ENCODE results near the gene KRTAP13-2. TPM values are rescaled to one million over a fixed set of nuclear protein-coding genes. Genes with fewer than 3 reads are reported as not detected.

The KRTAP13-2 gene
- total RNA-seq, 1 experiment from 2014 or later = not detected

DNA sequence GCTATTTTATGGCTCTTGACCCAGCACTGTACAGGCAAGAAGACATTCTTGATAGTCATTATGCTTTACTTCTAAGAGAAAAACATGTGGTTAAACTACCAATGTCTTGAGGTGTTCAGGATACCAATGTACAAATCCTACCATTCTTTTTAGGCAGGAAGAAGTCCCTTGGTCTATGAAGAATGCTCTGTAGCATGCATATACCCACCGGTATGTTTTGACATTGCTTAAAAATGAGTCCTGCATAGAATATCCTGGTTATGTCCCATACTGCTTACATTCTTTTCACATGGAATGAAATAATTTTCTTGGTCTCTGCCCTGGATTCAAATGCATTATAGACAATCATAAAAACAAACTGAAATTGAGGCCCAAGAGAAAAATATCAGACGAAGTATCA is 39.4 kb downstream of the KRTAP13-2 start:
- CTCF ChIA-PET = no interaction called here

DNA sequence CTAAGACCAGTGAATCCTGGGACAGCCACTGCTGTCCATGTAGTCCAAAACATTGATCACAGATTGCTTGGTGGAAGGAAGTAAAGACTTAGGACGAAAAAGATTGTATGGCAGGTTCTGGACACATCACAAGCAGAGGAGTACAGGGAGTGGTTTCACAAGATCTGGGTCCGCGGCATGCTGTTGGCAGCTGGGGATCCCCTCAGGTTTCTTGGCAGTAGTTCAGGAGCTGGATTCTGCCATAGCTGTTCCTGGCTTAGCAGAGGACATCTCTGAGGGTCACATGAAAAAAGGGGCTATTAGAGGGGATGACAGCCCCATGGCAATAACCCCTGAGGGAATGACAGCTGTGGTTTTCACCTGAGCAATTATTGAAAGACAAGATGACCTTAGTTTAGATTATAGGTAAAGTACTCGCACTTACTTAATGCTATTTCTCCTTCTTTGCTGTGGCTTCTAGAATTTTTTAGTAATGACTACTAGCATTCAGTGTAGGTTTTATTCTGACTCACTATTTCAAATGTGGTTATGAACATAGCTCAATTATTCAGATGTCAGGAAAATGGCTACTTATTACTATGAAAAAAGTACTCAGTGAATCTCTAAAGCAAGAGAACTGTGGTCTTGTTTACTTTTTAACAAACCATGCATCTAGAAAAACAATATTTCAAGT is 42.7 kb downstream of the KRTAP13-2 start:
- no peaks in the 10 kb centered on the region for H3K36me3 ChIP-seq (ENCODE audit: low read depth)
- ChIA-PET POLR2A (ENCODE audit: unreplicated experiment) (interaction anchor here (0.7 kb wide), 1 partner anchor 44 kb away, joined by 3 read pairs; no protein-coding TSS in a partner anchor), CTCF (no interaction called here)
- no peaks in the 10 kb centered on the region for H3K9me3 ChIP-seq (ENCODE audit: insufficient read depth, low read depth)
- H3K27ac ChIP-seq = no peak overlapping the region
- H3K9me2 ChIP-seq (ENCODE audit: insufficient read depth) = no peaks in the 10 kb centered on the region
- H4K20me1 ChIP-seq (ENCODE audit: insufficient read depth) = no peaks in the 10 kb centered on the region
- no peaks in the 10 kb centered on the region for H3K4me1 ChIP-seq (replicated peaks; ENCODE audit: insufficient read depth)
- H3F3A ChIP-seq (ENCODE audit: insufficient read depth, low read depth) = no peaks in the 10 kb centered on the region
- H2AFZ ChIP-seq = no peak overlapping the region
- H3K4me2 ChIP-seq = no peak overlapping the region
- H3K27me3 ChIP-seq (ENCODE audit: insufficient read depth, low read depth) = no peaks in the 10 kb centered on the region
- BruUV-seq (replicated peaks) = no TSS peak
- no peak overlapping the region for H3K4me3 ChIP-seq
- TF ChIP-seq, protein P1, sequence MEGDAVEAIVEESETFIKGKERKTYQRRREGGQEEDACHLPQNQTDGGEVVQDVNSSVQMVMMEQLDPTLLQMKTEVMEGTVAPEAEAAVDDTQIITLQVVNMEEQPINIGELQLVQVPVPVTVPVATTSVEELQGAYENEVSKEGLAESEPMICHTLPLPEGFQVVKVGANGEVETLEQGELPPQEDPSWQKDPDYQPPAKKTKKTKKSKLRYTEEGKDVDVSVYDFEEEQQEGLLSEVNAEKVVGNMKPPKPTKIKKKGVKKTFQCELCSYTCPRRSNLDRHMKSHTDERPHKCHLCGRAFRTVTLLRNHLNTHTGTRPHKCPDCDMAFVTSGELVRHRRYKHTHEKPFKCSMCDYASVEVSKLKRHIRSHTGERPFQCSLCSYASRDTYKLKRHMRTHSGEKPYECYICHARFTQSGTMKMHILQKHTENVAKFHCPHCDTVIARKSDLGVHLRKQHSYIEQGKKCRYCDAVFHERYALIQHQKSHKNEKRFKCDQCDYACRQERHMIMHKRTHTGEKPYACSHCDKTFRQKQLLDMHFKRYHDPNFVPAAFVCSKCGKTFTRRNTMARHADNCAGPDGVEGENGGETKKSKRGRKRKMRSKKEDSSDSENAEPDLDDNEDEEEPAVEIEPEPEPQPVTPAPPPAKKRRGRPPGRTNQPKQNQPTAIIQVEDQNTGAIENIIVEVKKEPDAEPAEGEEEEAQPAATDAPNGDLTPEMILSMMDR (conservative IDR thresholded peaks at IDR 0.05) = no peak
- no peak for TF ChIP-seq EZH2 (IDR thresholded peaks at IDR 0.05; ENCODE audit: low read depth)
- no peaks in the 10 kb centered on the region for H3K79me2 ChIP-seq (ENCODE audit: low read depth)
- intact Hi-C loops (cut with micrococcal nuclease; ENCODE audit: unreplicated experiment) = no loop called here
- DNase-seq = no peak

More for the DNA sequence above, 39.4 kb downstream of the KRTAP13-2 start:
- intact Hi-C loops (cut with micrococcal nuclease; ENCODE audit: unreplicated experiment) = no loop called here
- Histone ChIP-seq H3K36me3 (ENCODE audit: low read depth) (no peaks in the 10 kb centered on the region), H3K79me2 (ENCODE audit: low read depth) (no peaks in the 10 kb centered on the region), H2AFZ (no peak overlapping the region), H3K27ac (no peak overlapping the region), H3F3A (ENCODE audit: insufficient read depth, low read depth) (no peaks in the 10 kb centered on the region), H3K9me3 (ENCODE audit: insufficient read depth, low read depth) (no peaks in the 10 kb centered on the region), H3K27me3 (ENCODE audit: insufficient read depth, low read depth) (no peaks in the 10 kb centered on the region), H3K4me1 (replicated peaks; ENCODE audit: insufficient read depth) (peaks cover 2% of the 10 kb centered on the region; the same call in 1 of the 2 replicates), H3K4me3 (no peak overlapping the region), H3K9me2 (ENCODE audit: insufficient read depth) (no peaks in the 10 kb centered on the region), H4K20me1 (ENCODE audit: insufficient read depth) (no peaks in the 10 kb centered on the region), H3K4me2 (no peak overlapping the region)
- DNase-seq = no peak
- POLR2A ChIA-PET (ENCODE audit: unreplicated experiment) = no interaction called here
- TF ChIP-seq, protein P1 (conservative IDR thresholded peaks at IDR 0.05) = no peak
- no TSS peak for BruUV-seq (replicated peaks)

DNA sequence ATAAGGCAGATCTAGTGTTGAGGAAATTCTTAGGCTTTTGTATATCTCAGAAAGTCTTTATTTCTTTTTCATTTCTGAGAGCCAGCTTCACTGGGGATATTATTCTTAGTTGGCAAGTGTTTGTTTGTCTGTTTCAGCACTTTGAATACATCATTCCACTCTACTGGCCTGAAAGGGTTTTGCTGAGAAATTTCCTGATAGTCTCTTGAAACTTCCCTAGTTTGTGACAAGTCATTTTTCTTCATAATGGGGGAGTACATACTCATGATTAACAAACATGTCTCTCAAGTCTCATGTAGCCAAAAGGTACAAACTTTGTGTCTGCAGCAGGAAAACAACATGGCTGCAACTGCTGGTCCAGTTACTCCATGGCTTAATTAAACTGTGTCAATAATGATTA is 45.7 kb downstream of the KRTAP13-2 start:
- BruUV-seq (replicated peaks) = no TSS peak
- intact Hi-C loops (cut with micrococcal nuclease; ENCODE audit: unreplicated experiment) = no loop called here
- no peaks in the 10 kb centered on the region for H3K27me3 ChIP-seq (ENCODE audit: insufficient read depth, low read depth)
- H3F3A ChIP-seq (ENCODE audit: insufficient read depth, low read depth) = no peaks in the 10 kb centered on the region
- POLR2A ChIA-PET (ENCODE audit: unreplicated experiment) = no interaction called here
- no peak overlapping the region for H3K27ac ChIP-seq
- H3K36me3 ChIP-seq (ENCODE audit: low read depth) = no peaks in the 10 kb centered on the region
- TF ChIP-seq, protein P1 (conservative IDR thresholded peaks at IDR 0.05) = no peak
- no peak for TF ChIP-seq EZH2 (IDR thresholded peaks at IDR 0.05; ENCODE audit: low read depth)
- H3K4me1 ChIP-seq (replicated peaks; ENCODE audit: insufficient read depth) = no peaks in the 10 kb centered on the region
- no peak overlapping the region for H3K4me2 ChIP-seq
- no peaks in the 10 kb centered on the region for H3K79me2 ChIP-seq (ENCODE audit: low read depth)
- H3K4me3 ChIP-seq = no peak overlapping the region
- no peak overlapping the region for H2AFZ ChIP-seq
- no peaks in the 10 kb centered on the region for H3K9me3 ChIP-seq (ENCODE audit: insufficient read depth, low read depth)
- no peaks in the 10 kb centered on the region for H4K20me1 ChIP-seq (ENCODE audit: insufficient read depth)
- CTCF ChIA-PET = no interaction called here
- H3K9me2 ChIP-seq (ENCODE audit: insufficient read depth) = no peaks in the 10 kb centered on the region
- DNase-seq = no peak

Small RNA genes lying within 50 kb of the gene (microRNA-seq; reads per million reads assigned to microRNA genes)
- gene MIR4327 (ENCODE audit: borderline number of aligned reads, borderline replicate concordance) = not detected

Other genes with a start within 250 kb of the KRTAP13-2 start
- not detected in 2 replicates for gene CLDN17, start 205.5 kb downstream of the KRTAP13-2 start, total RNA-seq (2021)
- gene CLDN8, start 156.2 kb downstream of the KRTAP13-2 start, total RNA-seq (2021) = 0.55 and 1.2 TPM in 2 replicates
- not detected in 2 replicates for gene KRTAP24-1, start 89.3 kb downstream of the KRTAP13-2 start, total RNA-seq (2021)
- not detected in 2 replicates for gene KRTAP25-1, start 82.8 kb downstream of the KRTAP13-2 start, total RNA-seq (2021)
- not detected in 2 replicates for gene KRTAP26-1, start 52.0 kb downstream of the KRTAP13-2 start, total RNA-seq (2021)
- not detected in 2 replicates for gene KRTAP27-1, start 34.6 kb downstream of the KRTAP13-2 start, total RNA-seq (2021)
- gene KRTAP23-1, start 23.7 kb downstream of the KRTAP13-2 start, total RNA-seq (2021) = not detected in 2 replicates
- not detected in 2 replicates for gene KRTAP13-1, start 23.8 kb upstream of the KRTAP13-2 start, total RNA-seq (2021)
- gene KRTAP13-3, start 53.7 kb upstream of the KRTAP13-2 start, total RNA-seq (2021) = not detected in 2 replicates
- not detected in 2 replicates for gene KRTAP13-4, start 57.9 kb upstream of the KRTAP13-2 start, total RNA-seq (2021)
- not detected in 2 replicates for gene KRTAP15-1, start 68.0 kb upstream of the KRTAP13-2 start, total RNA-seq (2021)
- not detected in 2 replicates for gene KRTAP19-1, start 108.1 kb upstream of the KRTAP13-2 start, total RNA-seq (2021)
- not detected in 2 replicates for gene KRTAP19-2, start 115.2 kb upstream of the KRTAP13-2 start, total RNA-seq (2021)
- gene KRTAP19-3, start 119.7 kb upstream of the KRTAP13-2 start, total RNA-seq (2021) = not detected in 2 replicates
- not detected in 2 replicates for gene KRTAP19-4, start 124.9 kb upstream of the KRTAP13-2 start, total RNA-seq (2021)
- gene KRTAP19-5, start 129.9 kb upstream of the KRTAP13-2 start, total RNA-seq (2021) = not detected in 2 replicates
- not detected in 2 replicates for gene KRTAP19-6, start 169.6 kb upstream of the KRTAP13-2 start, total RNA-seq (2021)
- gene KRTAP19-7, start 189.0 kb upstream of the KRTAP13-2 start, total RNA-seq (2021) = not detected in 2 replicates
- not detected in 2 replicates for gene KRTAP22-2, start 218.1 kb upstream of the KRTAP13-2 start, total RNA-seq (2021)
- not detected in 2 replicates for gene KRTAP6-3, start 220.2 kb upstream of the KRTAP13-2 start, total RNA-seq (2021)
- gene KRTAP6-2, start 226.6 kb upstream of the KRTAP13-2 start, total RNA-seq (2021) = not detected in 2 replicates
- gene KRTAP22-1, start 228.8 kb upstream of the KRTAP13-2 start, total RNA-seq (2021) = not detected in 2 replicates
- gene KRTAP6-1, start 241.7 kb upstream of the KRTAP13-2 start, total RNA-seq (2021) = not detected in 2 replicates
- not detected in 2 replicates for gene KRTAP20-1, start 244.2 kb upstream of the KRTAP13-2 start, total RNA-seq (2021)
- not detected in 2 replicates for gene KRTAP20-4, start 248.4 kb upstream of the KRTAP13-2 start, total RNA-seq (2021)